AG09319 (cell line): ENCODE results near the gene HOXA7.

ENCODE experiments used
- DNase-seq: peaks from one replicate; pipeline ENCODE4 v3.0.0-alpha.2; 2010; ENCODE audit warnings: low read depth; ENCODE audit errors: extremely low read depth
- TF ChIP-seq, protein P1 (sequence below): IDR thresholded peaks from 2 replicates; pipeline ENCODE4 v1.5.1; 2011; ENCODE audit warnings: low read depth, mild to moderate bottlenecking, inconsistent platforms, low read length, moderate library complexity

HOXA7 gene

DNA sequence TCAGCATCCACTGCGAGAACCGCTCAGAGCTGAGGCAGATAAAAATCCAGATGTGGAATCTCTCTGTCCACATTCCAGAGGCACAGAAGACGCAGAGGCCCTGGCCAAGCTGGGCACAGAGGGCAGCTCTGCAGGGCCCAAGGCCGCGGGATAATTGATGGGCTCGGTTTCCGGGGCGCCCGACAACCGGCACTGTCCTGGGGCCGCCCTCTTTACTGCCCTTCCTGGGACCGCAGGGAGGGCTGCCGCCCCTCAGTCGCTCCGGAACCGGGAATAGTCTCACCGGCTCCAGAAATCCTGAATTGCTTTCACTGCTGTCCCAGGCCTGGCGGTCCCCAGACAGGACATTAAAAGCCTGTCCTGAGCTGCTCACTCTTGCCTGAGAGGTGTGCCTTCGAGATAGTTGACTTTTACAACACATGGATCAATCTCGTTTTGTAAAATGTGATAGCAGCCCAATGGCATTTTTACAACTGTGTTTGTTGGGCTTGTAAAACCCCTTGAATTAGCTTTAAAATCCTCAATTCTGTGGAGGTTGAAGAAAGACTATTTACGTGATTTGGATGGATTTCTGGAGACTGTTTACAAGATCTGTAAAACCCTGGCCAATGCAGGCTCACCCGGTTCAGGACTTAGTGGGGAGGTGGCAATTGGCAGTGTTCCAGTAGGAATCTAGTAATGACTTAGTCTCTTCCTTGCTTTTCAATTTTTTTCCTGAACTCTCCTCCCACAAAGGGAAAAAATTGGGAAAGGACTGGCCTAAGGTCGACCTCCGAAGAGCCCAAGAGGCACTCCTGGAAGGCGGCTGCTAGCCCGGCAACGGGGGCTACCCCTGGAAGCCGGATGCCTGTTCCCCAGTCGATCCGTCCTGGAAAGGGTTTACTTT, 7.5 kb downstream of the HOXA7 start:
- DNase-seq, result no peak
- TF ChIP-seq, protein P1, sequence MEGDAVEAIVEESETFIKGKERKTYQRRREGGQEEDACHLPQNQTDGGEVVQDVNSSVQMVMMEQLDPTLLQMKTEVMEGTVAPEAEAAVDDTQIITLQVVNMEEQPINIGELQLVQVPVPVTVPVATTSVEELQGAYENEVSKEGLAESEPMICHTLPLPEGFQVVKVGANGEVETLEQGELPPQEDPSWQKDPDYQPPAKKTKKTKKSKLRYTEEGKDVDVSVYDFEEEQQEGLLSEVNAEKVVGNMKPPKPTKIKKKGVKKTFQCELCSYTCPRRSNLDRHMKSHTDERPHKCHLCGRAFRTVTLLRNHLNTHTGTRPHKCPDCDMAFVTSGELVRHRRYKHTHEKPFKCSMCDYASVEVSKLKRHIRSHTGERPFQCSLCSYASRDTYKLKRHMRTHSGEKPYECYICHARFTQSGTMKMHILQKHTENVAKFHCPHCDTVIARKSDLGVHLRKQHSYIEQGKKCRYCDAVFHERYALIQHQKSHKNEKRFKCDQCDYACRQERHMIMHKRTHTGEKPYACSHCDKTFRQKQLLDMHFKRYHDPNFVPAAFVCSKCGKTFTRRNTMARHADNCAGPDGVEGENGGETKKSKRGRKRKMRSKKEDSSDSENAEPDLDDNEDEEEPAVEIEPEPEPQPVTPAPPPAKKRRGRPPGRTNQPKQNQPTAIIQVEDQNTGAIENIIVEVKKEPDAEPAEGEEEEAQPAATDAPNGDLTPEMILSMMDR, result no peak

DNA sequence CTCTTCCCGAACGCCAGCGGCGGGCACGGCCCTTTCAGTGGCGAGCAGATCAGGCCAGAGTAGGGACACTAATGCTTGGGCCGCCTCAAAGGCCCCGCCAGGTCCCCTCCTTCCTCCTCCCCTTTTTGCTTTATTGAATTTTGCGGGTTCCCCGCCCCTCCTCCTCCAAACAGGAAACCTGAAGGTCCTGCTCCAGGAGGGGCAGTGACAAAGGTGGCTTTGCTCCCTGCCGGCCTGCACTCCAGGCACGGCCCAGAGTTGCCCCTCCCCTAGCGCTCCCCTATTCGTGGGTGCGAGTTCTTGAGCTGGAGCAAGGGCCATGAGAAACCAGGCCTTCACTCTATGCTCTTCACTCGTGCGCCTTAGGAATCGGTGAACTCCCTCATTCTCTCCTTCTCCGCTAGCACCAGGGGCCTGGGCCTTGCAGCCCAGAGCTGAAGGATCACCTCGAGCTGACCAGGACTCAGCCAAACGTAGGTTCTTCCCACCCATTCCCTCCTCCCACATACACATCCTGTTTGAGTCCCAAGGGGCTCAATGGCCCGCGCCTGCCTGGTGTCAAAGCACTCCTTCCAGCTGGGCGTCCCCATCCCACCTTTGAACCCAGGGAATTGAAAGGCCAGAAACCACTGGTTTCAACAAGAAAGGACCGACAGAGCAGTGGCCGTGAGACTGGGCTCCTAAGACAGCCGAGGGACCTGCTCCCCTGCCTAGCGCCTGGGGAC, 8.3 kb downstream of the HOXA7 start:
- TF ChIP-seq, protein P1, result no peak
- no peak for DNase-seq

DNA sequence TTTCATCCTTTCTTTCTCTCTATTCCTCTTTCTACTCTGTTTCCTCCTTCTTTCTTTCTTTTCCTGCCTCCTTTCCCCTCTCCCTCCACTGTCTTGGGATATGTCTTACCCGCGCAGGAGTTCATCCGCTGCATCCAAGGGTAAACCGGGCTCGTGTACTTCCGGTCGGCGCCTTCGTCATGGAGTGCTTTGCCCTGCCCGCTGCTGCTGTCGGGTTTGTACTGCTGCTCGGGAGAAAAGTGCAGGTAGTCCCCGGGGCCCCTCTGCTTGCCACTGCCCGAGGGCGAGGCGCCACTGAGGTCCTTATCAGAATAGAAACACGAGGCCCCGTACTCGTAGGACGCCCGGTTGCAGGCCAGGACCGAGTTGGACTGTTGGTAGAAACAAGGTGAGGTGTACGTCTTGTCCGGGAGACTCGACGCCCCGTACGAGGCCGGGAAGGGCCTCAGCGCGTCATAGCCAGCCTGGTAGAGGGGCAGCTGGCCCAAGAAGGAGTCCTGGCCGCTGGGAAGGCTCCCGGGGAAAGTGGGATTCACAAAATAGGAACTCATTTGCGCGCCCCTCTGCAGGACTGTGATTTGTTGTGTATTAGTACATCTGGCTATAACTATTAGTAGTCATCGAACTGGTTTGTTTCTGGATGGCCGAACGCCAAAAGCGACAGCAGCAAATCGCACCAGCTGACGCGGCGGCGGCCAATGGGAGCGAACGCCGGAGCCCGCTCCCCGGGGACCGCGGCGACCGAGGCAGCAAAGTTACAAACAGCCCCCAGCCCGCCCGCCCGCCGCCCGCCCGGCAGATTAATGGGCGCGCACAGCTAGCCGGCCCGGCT, 9.1 kb downstream of the HOXA7 start, which contains the start of gene HOXA6:
Gene HOXA6 (minus strand): TSS at position 576 of the 832 bp plus-strand sequence. CDS start 25 bp downstream, at position 551.
- TF ChIP-seq, protein P1, result no peak
- DNase-seq, result no peak

DNA sequence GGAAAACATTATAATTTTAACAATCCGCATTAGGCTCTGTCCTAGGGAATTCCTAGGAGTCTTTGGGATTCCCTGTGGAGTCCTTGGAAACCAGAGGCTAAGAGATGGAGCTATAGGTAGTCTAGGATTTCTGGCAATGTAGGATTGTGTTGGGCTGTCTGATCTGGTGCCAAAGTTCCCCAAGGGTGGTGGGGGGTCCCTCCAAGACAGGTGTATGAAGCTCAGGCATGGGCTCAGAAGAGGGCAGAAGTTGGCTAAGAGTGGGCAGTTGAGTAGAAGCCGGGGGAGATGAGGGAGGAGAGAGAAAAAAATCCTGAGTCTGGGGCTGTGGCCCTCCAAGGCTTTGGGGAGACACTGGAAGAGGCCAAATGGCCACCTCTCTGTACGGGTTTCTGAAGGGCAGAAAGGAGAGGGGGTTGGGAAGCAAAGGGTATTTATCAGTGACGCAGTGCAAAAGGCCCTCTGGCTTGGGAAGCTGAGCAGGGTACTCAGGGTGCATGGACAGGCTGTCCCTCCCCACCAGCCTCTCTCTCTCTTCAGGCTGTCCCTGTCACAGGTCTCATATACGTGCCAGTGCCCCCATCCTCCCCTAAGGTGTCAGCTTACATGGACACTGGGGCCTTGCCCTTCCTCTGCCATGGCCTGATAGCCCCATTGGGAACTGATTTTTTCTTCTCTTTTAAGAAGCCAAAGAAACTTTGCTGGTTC, 9.8 kb downstream of the HOXA7 start:
- DNase-seq, result no peak
- TF ChIP-seq, protein P1, result no peak

DNA sequence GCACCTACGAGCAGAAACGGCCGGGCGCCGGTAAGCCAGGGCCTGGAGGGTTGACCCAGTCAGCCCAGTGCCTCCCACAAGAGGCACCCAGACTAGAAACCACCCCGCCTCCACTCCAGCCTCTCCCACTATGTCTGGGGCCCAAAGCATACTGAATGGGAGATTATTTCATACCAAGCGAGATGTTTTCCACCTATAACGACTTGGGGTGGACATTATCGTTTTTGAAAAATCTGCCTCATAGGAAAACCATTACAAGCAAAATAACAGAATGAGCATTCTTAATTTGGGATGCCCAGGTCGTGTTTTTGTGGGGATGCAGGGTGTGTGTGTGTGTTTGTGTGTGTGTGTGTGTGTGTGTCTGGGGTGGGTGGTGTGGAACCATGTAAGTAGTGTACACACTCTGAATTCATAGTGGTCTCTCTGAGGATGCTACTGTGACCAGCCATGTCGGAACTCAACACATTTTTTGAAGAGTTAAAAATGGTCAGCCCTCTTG, 10.5 kb downstream of the HOXA7 start:
- DNase-seq, result no peak
- TF ChIP-seq, protein P1, result no peak

DNA sequence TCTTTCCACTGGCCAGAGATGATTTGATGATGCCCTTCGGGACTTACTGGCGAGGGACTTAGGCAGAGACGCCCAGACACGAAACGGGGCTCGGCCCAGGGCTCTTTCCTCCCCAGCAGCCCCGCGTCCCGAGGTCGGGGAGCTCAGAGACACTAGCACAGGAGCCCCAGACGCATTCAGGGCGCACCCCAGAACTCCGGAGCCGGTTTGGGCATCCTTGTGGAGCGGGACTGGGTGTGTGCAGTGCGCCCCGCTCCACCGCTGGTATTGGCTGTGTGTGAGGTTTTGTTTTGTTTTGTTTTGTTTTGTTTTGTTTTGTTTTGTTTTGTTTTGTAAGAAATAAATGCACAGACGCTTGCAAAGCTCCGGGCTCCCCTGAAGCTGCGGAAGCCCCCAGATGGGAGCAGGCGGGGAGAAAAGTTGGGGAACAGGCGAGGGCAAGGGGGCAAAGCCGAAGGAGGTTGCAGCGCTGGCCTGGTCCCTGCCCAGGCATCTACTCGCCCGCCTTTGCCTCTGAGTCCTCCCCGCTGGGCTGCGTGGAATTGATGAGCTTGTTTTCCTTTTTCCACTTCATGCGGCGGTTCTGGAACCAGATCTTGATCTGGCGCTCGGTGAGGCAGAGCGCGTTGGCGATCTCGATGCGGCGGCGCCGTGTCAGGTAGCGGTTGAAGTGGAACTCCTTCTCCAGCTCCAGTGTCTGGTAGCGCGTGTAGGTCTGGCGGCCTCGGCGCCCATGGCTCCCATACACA, 11.1 kb downstream of the HOXA7 start:
- TF ChIP-seq, protein P1, result no peak
- no peak for DNase-seq
